Measurements from ENCODE around the gene IQSEC3. TPM values are rescaled to one million over a fixed set of nuclear protein-coding genes. Genes with fewer than 3 reads are reported as not detected.
"Not testable (repeated sequence)": the region's sequence is repeated elsewhere in the genome, so short reads cannot be mapped to it uniquely, and the experiment has no call there.

Gene IQSEC3
- total RNA-seq (2014; rRNA removed; shearing (Covaris generic)) = 0.47 TPM in 1 of 2 replicates, not detected in the other
- 0.01 and 0.02 TPM in 2 replicates for polyA plus RNA-seq (2015; cell fraction: cytosol; rRNA removed)
- polyA plus RNA-seq (2015; cell fraction: nucleus; rRNA removed) = 0.02 and 0.03 TPM in 2 replicates

DNA sequence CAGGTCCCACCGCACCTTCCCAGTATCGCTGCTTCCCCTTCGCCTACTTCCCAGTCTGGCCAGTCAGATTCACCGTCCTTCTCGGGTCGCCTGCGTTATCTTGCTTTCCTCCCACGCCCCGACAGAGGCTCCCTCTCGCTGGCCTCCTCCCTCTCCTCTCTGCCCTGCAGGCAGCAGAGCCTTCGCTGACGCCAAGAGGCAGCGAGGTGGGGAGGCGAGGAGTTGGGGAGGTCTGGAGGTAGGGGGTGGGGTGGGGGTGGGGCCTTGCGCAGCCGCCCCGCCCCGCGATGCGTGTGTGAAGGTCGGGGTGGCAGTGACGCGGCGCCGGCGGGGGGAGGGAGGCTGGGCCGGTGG, at the start of gene IQSEC3:
TSS of gene IQSEC3 (plus strand) at position 340 of the 354 bp plus-strand sequence. CDS start 116 bp downstream, outside the sequence.
- DNase-seq (ENCODE audit: low read depth) = not testable (repeated sequence)

DNA sequence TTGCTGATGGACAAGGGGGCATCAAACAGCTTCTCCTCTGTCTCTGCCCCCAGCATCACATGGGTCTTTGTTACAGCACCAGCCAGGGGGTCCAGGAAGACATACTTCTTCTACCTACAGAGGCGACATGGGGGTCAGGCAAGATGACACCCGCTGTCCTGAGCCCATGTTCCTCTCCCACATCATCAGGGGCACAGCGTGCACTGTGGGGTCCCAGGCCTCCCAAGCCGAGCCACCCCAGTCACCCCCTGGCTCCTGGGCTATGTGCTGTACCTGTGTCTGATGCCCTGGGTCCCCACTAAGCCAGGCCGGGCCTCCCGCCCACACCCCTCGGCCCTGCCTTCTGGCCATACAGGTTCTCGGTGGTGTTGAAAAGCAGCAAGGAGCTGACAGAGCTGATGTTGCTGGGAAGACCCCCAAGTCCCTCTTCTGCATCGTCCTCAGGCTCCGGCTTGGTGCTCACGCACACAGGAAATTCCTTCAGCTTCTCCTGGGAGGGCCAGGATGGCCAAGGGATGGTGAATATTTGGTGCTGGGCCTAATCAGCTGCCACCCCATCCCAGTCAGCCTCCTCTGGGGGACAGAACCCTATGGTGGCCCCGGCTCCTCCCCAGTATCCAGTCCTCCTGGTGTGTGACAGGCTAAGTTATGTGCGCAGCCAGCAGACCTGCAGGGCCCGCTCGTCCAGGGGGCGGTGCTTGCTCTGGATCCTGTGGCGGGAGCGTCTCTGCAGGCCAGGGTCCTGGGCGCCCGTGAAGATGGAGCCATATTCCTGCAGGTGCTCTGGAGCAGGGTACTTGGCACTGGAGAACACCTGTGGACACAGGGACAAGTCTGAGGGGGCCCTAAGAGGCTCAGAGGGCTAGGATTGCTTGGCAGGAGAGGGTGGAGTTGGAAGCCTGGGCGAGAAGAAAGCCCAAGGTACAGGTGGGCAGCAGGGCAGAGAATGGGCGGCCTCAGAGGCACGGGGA, 48.9 kb upstream of the IQSEC3 start:
- DNase-seq (ENCODE audit: low read depth) = not testable (repeated sequence)

DNA sequence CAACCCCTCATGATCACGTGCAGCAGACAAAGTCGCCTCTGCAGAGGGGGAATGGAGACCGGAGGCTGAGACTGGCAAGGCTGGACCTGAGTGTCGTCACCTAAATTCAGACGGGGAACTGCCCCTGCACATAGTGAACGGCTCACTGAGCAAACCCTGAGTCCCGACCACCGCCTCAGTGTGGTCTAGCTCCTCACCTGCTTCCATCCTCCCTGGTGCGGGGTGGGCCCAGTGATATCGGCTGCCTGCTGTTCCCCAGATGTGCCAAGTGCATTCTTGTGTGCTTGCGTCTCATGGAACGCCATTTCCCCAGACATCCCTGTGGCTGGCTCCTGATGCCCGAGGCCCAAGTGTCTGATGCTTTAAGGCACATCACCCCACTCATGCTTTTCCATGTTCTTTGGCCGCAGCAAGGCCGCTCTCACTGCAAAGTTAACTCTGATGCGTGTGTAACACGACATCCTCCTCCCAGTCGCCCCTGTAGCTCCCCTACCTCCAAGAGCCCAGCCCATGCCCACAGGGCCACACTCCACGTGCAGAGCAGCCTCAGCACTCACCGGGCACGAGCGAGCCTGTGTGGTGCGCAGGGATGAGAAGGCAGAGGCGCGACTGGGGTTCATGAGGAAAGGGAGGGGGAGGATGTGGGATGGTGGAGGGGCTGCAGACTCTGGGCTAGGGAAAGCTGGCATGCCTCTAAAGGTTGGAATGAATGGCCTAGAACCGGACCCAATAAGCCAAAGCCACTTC, 47.6 kb upstream of the IQSEC3 start:
- not testable (repeated sequence) for DNase-seq (ENCODE audit: low read depth)

DNA sequence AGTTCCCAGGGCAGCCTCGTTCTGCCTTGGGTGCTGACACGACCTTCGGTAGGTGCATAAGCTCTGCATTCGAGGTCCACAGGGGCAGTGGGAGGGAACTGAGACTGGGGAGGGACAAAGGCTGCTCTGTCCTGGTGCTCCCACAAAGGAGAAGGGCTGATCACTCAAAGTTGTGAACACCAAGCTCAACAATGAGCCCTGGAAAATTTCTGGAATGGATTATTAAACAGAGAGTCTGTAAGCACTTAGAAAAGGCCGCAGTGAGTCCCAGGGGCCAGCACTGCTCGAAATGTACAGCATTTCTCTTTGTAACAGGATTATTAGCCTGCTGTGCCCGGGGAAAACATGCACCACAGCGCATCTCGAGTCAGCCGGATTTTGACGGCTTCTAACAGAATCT, 46.7 kb upstream of the IQSEC3 start:
- not testable (repeated sequence) for DNase-seq (ENCODE audit: low read depth)

DNA sequence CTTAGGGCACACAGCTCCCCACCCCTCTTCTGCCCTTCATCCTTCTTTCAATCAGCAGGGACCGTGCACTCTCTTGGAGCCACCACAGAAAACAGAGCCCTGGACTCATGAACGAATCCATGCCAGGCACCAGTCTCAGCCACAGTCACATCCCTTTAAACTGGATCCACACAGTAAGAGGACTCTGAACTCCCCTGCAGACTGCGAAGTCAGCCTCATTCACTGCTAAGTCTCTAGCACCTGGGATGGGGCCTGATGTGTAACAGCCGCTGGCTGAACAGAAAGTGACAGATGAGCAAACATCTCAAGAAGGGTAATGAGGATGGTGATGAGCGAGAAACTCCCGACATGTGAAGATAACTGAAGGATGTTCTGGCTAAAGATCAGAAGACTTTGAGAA, 45.8 kb upstream of the IQSEC3 start:
- DNase-seq (ENCODE audit: low read depth) = no peak

DNA sequence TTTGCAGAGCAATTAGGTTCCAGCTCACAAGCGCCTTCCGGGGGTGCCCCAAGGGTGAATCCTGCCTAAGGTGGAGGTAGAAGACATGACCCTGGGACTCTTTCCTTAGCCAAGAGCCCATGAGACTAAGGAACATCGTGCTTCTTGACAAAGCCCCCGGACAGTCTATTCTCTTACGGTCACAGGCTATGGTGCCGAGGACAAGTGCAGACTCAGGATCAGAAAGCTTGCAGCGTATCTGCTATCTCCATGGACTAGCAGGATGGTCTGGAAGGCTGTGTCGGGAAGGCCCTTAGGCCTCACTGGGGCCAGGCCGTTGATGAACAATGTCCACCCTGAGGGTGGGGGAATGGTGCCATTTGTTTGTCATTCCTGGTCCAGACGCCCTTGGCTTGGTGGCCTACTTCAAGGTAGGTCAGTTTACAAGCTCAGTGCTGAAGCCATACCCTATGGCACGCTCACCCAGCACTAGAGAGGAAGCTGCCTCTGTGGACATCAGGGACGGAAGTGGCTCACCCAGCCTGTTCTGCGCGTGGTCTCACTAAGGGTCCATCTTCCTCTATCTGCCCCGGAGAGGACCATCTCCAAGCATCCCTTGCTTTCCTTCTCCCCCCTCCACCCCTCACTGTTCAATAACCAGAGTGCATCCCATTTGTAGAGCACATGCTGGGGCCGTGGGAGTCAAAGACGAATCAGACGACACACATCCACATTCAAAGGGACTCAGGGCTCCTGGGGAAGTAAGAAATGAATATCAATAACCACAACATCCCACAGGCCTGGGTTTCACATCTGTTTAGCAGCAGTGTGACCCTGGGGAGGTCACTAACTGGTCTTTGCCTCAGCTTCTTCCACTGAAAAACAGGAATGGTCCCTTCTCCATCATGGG, 45.0 kb upstream of the IQSEC3 start:
- DNase-seq (ENCODE audit: low read depth) = no peak

DNA sequence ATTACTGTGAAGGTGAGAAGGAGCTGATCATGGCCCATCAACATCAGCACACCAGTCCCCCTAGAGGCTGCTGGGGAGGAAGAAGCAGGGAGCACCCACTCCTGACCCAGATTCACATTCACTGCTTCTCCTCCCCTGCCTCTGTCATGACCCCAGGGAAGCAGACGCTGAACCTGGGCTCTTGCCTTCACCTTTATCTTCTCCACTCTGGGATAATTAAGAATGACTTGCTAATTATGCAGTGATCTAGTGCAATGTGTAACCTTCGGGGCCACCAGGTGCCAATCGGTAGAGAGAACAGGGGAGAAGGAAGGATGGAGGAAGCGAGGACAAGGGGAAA, 44.4 kb upstream of the IQSEC3 start:
- DNase-seq (ENCODE audit: low read depth) = no peak

DNA sequence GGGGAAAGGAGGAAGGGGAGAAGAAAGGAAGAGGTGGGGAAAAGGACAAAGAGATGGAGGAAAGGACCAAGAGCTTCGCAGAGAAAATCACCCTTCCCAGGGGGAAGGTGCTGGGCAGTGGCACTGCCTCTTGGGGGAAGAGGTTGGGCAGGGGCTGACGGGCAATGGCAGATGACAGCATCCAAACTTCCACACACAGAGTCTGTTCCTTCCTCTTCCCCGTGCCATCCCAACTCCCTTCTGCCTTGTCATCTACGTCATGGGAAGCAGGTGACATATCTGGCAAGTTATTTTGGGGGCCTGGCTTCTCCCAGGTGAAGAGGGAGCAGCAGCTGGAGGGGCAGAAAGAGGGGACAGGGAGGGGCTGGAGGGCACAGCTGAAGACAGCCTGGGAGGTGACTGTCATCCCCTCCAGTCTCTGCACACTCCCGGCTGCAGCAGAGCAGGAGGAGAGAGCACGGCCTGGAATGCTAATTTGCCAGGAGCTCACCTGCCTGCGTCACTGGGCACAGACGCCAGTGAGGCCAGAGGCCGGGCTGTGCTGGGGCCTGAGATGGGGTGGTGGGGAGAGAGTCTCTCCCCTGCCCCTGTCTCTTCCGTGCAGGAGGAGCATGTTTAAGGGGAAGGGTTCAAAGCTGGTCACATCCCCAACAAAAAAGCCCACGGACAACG, 43.9 kb upstream of the IQSEC3 start:
- DNase-seq (ENCODE audit: low read depth) = no peak

DNA sequence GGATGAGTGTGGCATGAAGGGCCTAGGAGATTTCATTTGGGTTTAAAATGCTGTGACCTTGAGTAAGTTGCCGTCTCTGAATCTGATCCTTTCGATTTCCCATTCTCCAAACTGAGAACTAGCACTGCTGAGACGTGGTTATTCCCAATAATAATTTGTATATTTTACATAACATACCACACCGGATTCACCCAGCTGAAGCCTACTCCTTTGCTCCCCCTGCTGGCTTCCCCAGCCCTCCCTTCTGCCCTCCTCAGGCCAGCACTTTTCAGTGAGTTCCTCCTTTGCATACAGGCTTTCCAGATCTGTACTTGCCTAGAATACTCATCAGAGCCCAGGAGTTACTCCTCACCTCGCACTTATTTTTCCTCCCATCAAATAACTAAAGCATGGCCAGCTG, 38.7 kb upstream of the IQSEC3 start:
- DNase-seq (ENCODE audit: low read depth) = not testable (repeated sequence)

DNA sequence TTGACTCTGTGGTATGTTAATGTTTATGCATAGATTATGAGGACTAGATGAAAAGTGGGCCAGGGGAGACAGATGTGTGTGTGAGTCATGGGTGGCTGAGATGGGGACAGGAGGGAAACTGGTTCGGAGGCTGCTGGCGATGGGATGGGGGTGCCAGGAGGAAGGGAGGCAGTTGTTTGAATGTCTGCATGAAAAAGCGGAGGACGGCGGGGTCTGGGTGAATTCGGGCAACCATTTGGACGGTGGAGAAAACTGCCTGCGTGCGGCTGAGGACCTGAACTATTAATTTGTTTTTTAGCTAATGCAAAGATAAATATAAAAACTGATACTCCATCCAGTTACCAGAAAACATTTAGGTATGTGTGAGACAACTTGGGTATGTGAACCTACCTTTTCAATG, 27.8 kb upstream of the IQSEC3 start:
- DNase-seq (ENCODE audit: low read depth) = not testable (repeated sequence)

DNA sequence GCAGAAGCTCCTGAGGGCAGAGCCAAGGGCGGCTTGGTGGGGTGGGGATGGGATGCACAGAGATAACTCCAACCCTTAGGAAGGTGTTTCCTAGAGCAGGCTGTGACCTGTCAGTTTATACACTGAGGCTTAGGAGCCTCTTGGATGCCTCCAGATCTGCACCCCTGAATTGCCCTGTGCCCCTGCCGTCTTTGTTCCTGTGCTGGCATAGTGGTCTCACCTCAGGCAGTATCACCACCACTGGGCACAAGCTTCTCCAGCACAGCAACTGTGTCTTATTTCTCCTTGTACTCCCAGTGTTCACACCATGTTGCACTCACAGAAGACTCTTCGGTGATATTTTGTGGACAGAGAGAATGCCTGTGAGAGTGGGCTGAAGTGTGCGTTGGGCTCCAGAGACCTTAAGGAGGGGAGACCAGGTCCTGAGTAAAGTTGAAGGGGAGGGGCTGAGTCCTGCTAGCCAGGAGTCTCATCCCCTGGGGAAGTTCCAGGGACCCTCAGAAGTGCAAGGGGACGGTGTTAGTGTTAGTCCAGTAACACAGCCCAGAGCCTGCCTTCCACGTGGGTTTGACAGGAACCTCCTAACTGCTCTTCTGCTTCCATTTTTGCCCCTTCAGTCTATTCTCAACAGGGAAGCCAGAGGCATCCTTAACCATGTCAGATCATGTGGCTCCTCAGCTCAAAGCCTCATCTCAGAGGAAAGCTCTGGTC, 26.9 kb upstream of the IQSEC3 start:
- not testable (repeated sequence) for DNase-seq (ENCODE audit: low read depth)

DNA sequence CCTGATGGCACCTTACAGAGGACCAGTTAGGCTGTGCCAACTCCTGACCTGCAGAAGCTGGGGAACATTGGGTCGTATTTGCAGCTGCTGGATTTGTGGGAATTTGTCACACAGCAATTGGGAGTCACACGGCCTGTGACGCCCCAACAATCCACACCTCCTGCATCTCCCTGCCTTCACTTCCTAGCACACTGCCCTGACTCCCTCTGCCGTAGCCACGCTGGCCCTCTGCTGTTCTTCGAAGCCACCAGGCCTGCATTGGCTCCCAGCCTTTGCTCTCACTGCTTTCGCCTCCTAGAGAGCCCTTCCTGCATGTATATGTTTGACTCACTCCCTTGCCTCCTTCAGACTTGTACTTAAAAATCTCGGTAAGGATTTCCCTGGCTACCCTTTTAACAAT, 22.2 kb upstream of the IQSEC3 start:
- not testable (repeated sequence) for DNase-seq (ENCODE audit: low read depth)

DNA sequence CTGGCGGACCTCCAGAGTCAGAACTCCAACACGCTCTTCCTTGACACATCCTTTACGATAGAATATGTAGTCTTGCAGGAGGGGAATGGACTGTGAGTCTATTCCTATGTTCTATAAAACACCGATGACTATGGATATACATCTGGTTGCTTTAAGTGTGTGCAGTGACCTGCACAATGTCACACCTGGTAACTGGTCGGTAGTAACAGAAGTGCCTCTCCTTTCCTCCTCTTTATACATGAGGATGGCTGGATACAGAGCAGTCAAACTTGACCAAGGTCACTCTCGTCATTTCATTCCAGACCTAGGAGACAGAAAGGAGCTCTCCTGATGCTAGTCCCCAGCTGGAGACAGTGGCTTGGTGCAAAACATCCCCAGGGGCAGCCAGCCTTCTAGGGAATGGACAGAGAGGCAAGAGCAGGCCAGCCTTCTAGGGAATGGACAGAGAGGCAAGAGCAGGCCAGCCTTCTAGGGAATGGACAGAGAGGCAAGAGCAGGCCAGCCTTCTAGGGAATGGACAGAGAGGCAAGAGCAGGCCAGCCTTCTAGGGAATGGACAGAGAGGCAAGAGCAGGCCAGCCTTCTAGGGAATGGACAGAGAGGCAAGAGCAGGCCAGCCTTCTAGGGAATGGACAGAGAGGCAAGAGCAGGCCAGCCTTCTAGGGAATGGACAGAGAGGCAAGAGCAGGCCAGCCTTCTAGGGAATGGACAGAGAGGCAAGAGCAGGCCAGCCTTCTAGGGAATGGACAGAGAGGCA, 21.2 kb upstream of the IQSEC3 start:
- DNase-seq (ENCODE audit: low read depth) = not testable (repeated sequence)

DNA sequence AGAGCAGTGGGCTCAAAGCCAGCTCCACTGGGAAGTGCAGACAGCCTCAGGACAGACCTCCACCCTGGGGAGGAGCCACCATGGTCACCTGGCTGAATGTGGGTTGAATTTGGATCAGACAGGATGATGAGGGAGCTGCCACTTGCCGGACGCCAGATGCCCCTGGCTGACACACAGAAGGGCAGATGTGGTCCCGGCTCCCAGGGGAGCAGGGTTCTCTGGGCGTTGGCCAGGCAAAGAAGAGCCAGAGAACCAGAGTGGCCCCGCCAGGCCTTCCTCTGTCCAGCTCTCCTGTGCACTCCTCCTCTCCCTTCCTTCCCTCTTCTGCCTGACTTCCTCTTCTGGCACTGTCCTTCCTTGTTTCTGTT, 20.6 kb upstream of the IQSEC3 start:
- DNase-seq (ENCODE audit: low read depth) = not testable (repeated sequence)

DNA sequence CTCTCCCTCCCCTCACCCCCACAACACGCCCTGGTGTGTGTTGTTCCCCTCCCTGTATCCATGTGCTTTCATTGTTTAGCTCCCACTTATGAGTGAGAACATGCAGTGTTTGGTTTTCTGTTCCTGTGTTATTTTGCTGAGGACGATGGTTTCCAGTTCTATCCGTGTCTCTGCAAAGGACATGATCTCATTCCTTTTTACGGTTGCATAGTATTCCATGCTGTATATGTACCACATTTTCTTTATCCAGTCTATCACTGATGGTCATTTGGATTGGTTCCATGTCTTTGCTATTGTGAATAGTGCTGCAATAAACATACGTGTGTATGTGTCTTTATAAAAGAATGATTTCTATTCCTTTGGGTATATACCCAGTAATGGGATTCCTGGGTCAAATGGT, 20.0 kb upstream of the IQSEC3 start:
- DNase-seq (ENCODE audit: low read depth) = not testable (repeated sequence)

DNA sequence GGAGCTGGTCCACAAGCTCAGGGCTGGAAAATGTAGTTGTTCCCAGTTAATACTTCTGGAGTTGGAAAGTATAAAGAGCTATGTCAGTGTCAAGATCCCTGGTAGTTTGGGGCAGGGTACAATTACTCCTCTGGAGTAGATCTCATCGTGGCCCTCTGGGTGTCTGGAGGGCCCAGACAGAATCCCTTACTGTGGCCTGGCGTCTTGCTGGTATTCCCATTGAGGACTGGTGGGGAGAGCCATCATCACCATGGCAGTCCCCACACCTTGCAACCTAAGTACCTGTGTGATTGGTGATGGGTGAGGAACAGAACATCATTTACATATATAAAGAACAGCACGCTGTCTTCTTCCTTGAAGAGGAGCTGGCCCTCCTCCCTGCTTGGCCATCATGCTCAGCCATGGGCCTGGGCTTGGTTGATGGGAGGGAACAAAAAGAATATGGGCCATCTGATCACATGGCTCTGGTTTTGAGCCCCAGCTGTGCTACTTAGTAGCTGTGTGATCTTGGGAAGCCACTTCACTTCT, 18.8 kb upstream of the IQSEC3 start:
- not testable (repeated sequence) for DNase-seq (ENCODE audit: low read depth)

DNA sequence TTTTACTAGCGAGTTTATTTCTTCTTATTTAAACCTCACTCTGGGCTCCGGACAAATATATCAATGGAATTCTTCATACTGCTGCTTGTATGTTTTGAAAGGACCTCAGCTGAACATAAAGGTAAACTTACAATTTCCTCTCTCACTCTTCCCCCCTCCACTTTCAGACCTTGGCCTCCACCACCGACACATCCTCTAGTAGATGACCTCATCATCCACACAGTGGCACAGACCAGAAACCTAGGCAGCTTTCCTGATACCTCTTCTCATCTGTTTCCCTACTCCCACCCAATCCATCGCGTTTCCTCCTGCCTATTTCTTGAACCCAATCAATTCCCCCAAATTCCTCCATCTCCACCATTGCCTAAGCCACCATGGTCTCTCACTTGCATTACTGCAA, 17.4 kb upstream of the IQSEC3 start:
- not testable (repeated sequence) for DNase-seq (ENCODE audit: low read depth)

DNA sequence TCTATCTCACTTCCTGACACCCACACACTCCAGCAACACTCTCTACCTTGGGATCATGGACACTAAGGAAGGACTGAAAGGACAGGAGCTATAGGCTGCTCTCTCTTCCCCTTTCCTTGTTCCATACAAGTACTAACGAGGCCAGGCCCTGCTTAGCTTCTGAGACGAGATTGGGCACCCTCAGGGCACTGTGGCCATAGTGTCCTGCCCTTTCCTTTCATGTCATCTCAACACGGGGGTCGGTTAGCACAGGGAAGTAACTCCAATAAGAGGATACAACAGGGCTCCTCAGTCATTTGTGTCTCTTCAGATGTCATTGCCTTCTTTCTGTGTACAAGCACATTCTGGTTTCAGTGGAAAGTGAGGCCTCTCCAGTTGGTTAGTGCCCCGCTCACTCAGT, 15.5 kb upstream of the IQSEC3 start:
- DNase-seq (ENCODE audit: low read depth) = not testable (repeated sequence)

DNA sequence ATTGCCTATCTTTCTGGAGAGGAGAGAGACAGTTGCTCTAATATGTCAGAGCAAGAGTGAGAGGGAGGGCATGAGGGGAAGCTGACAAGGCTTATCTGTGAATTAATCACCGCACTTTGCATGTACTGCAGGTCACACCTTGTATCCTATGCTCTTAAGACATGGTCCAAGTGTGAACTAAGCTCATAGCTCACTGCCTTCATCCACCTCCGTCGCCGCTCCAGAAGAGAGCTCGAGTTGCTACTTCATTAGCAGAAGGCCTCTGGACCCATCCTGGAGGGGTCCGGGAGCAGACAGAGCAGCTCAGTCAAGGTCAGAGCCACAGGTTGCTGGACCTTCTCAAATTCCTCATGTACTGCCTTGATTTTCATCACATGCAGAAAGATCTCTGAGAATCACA, 14.6 kb upstream of the IQSEC3 start:
- not testable (repeated sequence) for DNase-seq (ENCODE audit: low read depth)

Measured in HT1080 (cell line).